ENCODE data around the gene LNX1.
A peak's percentile ranks its signal among the peaks of the same experiment; 100 is the strongest.

Gene LNX1

GRCh38 chr4:53591372-53591892 lies at the start of gene LNX1:
Gene LNX1, minus strand, starts transcription at chr4:53591486. Its CDS starts 17,484 bp downstream, at chr4:53574002.
- DNase-seq, result no peak

GRCh38 chr4:53640576-53641453 lies 49.5 kb upstream of the LNX1 start:
- no peak for DNase-seq

- no peak for DNase-seq
Measured at GRCh38 chr4:53638919-53639318, 47.6 kb upstream of the LNX1 start.

GRCh38 chr4:53637348-53637747 lies 46.1 kb upstream of the LNX1 start:
- no peak for DNase-seq

GRCh38 chr4:53635697-53636483 lies 44.6 kb upstream of the LNX1 start:
- no peak for DNase-seq

GRCh38 chr4:53633608-53634007 lies 42.3 kb upstream of the LNX1 start:
- peak; percentile 1 for DNase-seq

GRCh38 chr4:53629296-53629695 lies 38.0 kb upstream of the LNX1 start:
- DNase-seq, result no peak

- no peak for DNase-seq
Measured at GRCh38 chr4:53626491-53626890, 35.2 kb upstream of the LNX1 start.

GRCh38 chr4:53625888-53626287 lies 34.6 kb upstream of the LNX1 start:
- DNase-seq, result no peak

GRCh38 chr4:53622739-53623151 lies 31.5 kb upstream of the LNX1 start:
- DNase-seq, result no peak

- no peak for DNase-seq
Measured at GRCh38 chr4:53620956-53621355, 29.7 kb upstream of the LNX1 start.

GRCh38 chr4:53619431-53619830 lies 28.1 kb upstream of the LNX1 start:
- no peak for DNase-seq

- DNase-seq, result no peak
Measured at GRCh38 chr4:53618321-53618720, 27.0 kb upstream of the LNX1 start.

- no peak for DNase-seq
Measured at GRCh38 chr4:53617101-53617680, 25.9 kb upstream of the LNX1 start.

GRCh38 chr4:53616219-53616618 lies 24.9 kb upstream of the LNX1 start:
- DNase-seq, result no peak

- no peak for DNase-seq
Measured at GRCh38 chr4:53614591-53614990, 23.3 kb upstream of the LNX1 start.

- no peak for DNase-seq
Measured at GRCh38 chr4:53613428-53613827, 22.1 kb upstream of the LNX1 start.

GRCh38 chr4:53608649-53609048 lies 17.4 kb upstream of the LNX1 start:
- no peak for DNase-seq

- no peak for DNase-seq
Measured at GRCh38 chr4:53608242-53608641, 17.0 kb upstream of the LNX1 start.

GRCh38 chr4:53605783-53606182 lies 14.5 kb upstream of the LNX1 start:
- no peak for DNase-seq

GRCh38 chr4:53602390-53602789 lies 11.1 kb upstream of the LNX1 start:
- DNase-seq, result no peak

- no peak for DNase-seq
Measured at GRCh38 chr4:53601251-53601764, 10.0 kb upstream of the LNX1 start.

- DNase-seq, result no peak
Measured at GRCh38 chr4:53599632-53600031, 8.3 kb upstream of the LNX1 start.
